Measurements from ENCODE around the gene HHIPL1.

HHIPL1 gene

DNA sequence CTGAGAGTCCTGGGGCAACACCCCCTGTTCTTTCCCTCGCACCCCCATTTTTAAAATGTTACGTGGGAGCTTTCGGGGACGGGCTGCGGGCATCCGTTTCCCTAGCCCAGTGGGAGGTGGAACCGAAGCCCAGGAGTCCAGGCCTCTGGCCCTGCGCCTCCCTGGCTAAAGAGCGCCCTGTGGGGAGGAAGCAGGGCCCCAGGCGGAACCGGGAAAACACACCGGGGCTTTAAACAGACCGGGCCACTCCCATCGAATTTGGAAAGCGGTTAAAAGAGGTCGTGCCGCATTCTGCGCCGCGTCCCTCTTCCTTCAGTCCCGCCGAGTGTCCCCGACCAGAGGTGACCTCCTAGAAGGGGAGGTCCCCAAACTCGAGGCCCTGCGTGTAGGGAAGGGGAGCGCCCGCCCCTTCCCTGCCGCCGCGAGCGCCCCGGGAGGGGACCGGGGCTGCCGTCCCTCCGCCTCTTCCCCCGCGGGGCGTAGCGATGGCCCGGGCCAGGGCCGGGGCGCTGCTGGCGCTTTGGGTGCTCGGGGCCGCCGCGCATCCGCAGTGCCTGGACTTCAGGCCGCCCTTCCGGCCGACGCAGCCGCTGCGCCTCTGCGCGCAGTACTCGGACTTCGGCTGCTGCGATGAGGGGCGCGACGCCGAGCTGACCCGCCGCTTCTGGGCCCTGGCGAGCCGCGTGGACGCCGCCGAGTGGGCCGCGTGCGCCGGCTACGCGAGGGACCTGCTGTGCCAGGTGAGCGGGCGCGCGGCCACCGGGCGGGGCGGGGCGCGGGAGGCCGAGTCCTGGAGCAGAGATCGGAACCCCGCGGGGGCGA, at the start of gene HHIPL1:
Gene HHIPL1 (plus strand): TSS at position 407 of the 822 bp plus-strand sequence. CDS start 79 bp downstream, at position 486.
- no peak for DNase-seq

- no peak for DNase-seq
Observed at GRCh38 chr14:99595524-99595923, 49.4 kb upstream of the HHIPL1 start.

- DNase-seq, result no peak
Observed at GRCh38 chr14:99596071-99596627, 48.8 kb upstream of the HHIPL1 start.

GRCh38 chr14:99596772-99597171, 48.2 kb upstream of the HHIPL1 start:
- DNase-seq, result no peak

- no peak for DNase-seq
Observed at GRCh38 chr14:99597911-99598600, 46.9 kb upstream of the HHIPL1 start.

DNA sequence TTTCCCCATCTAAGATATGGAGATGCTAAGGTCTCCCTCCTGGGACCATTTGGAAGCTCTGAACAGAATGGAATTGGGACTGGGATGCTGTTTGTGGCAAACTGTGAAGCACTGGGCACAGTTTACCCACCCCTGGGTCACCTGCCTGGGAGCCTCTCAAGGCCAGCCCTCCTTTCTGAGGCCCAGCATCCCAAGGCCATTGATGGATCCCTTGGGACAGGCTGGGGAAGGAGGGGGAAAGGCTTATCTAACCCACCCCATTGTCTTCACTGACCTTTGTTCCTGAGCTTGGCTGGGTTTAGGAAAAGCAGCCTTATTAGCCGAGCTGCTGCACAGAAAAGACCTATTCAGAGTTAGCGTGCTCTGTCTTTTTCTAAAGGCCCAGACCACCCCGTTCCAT, 46.2 kb upstream of the HHIPL1 start:
- DNase-seq, result no peak

- no peak for DNase-seq
Observed at GRCh38 chr14:99599393-99599792, 45.5 kb upstream of the HHIPL1 start.

- no peak for DNase-seq
Observed at GRCh38 chr14:99600232-99600888, 44.6 kb upstream of the HHIPL1 start.

DNA sequence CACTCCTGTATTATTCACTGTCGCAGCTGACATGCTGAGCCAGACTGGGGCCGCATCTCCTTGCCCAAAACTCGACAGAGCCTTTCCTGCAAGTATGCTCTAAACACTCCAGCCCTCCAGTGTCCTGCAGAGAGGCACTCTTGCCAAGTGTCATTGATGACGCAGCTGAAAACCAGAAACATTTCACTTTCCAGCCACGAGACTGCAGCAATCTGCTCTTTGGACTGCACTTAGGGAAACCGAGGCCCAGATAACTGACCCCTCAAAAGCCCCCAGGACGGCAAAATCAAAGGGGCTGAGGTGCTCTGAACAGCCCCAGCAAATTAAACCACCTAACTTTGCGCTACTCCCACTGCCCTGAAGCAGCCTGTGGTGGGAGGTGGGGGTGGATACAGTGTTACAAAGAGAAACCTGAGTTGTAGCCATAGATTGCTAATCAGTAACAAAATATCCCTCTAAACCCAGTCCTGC, 43.5 kb upstream of the HHIPL1 start:
- no peak for DNase-seq

DNA sequence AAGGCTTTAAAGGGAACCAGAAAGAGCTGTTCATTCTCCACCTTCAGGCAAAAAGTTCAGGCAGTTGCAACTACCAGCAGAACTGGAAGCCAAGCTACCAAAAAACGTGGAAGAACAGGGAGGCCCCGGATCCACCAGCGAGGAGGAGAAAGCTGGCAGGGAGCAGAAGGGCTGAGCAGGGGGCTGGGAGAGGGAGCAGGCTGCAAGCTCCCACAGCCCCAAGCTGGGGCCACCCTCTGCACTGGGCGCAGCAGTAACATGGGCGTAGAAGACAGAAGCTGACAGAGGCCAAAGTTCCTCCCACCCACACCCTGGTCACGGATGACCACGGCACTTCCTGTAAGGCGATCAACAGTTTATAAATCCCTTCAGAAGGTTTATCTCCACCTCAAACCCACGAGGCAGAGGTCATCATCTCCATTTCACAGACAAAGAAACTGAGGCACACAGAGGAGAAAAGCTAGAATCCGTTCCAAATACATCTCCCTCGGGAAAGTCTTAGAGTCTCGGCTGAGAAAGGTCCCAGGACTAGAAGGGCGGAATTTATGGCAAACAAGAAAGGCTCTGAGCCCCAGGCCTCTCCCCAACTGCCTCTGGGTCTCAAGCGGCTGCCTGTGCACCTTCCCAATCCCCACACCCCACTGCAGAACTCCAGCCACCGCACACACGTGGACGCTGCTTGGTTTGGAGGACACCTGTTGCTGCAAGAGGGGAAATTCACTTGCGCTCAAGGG, 42.7 kb upstream of the HHIPL1 start:
- DNase-seq, result no peak

GRCh38 chr14:99602788-99603415, 42.0 kb upstream of the HHIPL1 start:
- DNase-seq, result no peak

DNA sequence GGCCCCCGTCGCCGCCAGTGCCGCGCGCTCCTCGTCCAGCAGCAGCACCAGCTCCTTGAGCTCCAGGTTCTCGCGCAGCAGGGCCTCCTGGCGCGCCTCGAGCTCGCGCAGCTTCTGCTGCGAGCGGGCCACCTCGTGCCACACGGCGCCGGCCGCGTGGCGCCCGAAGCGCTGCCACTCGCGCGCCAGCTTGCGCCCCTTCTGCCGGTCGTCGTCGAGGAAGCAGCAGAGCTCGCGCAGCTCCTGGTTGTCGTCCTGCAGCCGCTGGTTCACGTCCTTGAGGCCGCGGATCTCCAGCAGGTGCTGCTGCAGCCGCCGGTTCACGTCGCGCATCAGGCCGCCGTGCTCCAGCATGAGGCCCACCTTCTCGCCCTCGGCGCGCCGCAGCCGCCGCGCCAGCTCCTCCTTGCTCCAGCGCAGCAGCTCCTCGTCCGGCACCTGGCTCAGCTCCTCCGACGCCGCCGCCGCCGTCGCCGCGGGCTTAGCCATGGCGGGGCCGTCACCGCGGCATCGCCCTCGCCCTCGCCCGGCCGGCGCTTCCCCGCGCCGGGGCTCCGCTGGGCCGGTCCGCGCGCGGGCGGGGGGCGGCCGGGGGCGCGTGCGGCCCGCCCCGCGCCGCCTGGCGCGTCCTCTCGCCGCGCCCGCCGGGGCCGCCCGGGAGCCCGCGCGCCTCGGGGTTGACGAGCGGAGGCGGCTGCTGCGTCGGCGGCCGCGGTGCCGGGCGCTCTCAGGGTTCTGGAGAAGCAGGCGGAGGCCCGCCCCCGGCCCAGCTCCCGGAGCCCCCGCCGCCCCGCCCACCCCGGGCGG, 41.3 kb upstream of the HHIPL1 start, which contains the start of gene CCDC85C:
Gene CCDC85C (minus strand): TSS at position 737 of the 807 bp plus-strand sequence. CDS start 248 bp downstream, at position 489.
- peak; percentile 56 for DNase-seq

DNA sequence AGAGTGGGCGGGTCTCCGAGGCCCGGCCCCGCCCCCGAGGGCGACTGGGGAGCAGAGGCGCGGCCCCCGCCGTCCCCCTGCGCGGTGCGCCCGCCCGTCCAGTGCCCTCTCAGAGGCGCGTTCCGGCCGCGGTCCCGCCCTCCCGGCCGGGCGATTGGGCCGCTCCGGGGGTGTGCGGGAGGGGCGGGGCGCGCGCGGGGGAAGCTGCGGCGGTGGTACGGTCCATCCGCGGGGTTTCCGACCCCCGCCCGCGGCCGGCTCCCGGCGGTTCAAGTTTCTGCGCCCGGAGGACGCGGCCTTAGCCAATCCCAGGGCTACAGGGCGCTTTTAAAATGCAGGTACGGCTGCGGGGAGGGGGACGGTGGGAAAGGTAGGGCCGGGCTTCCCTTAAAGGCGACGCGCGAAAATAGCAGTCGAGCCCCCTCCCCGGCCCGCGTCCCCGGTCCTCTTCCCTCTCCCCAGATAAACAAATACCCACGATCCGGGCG, 40.6 kb upstream of the HHIPL1 start:
- peak; percentile 97 for DNase-seq

GRCh38 chr14:99604766-99605298, 40.1 kb upstream of the HHIPL1 start:
- no peak for DNase-seq

DNA sequence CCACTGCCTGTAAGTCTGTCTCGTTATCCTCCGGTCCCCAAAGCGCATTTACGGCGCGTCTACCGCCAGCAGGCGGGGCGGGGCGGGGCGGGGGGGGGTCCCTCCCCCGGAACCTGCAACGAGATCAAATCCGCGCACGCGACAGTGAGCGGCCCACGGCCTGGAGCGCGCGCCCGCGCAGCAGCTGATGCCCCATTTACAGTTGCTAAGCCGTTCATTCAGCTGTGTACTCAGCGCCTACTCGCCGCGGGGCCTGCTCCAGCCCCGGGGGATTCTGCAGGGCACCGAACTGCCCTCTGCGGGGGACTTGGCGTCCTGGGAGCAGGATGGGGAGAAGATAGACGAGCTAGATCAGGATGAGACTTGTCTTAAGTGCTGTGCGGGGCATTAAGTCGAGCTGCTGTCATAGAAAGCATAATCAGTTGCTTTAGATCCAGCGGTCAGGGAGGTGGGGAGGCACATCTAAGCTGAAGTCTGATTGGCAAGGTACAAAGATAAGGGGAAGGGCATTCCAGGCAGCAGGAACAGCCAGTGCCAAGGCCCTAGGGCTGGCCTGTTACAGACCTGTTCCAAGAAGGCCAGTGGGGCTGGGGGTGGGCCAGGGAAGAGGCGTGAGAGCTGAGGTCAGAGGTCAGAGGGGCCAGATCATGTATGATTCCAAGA, 39.5 kb upstream of the HHIPL1 start:
- peak; percentile 86 for DNase-seq

DNA sequence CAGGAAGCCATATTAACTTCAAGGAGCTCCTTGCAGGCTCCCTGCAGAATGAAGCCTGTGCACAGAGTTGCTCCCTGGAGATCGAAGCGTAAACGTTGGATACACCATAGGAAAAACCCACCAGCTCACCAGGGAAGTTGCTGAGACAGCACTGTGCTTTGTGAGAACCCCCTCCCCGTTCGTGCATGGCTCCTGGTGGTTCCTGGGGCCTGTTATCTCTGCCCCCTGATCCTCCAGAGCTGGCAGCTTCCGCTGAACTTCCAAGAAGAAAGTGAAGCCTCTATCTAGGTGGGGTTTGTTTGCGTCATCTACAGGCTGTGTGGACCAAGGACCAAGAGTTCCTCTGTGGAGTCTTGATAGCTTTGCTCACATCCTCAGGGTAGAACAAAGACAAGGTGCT, 38.6 kb upstream of the HHIPL1 start:
- no peak for DNase-seq

- DNase-seq, result no peak
Observed at GRCh38 chr14:99608591-99608990, 36.3 kb upstream of the HHIPL1 start.

- no peak for DNase-seq
Observed at GRCh38 chr14:99609245-99610170, 35.4 kb upstream of the HHIPL1 start.

- DNase-seq, result no peak
Observed at GRCh38 chr14:99611646-99612045, 33.3 kb upstream of the HHIPL1 start.
